SH-SY5Y (cell line): Measurements from ENCODE around the gene HBA1.

ENCODE experiments used
- GATA2 ChIP-seq: IDR thresholded peaks from 2 replicates; pipeline ENCODE4 v1.6.1; 2011; ENCODE audit warnings: mild to moderate bottlenecking, low read depth, low read length
- GATA3 ChIP-seq: IDR thresholded peaks from 2 replicates; pipeline ENCODE4 v1.6.1; 2011; ENCODE audit warnings: low read depth, mild to moderate bottlenecking, low read length, moderate library complexity

- no peak for TF ChIP-seq GATA3
- no peak for TF ChIP-seq GATA2
These were observed 36.2 kb upstream of the HBA1 start for GRCh38 chr16:140175-140857.
